HG02642 (cell line): Measurements from ENCODE around the gene SCN2B.

ENCODE experiments used
- ATAC-seq: cut with Tn5 transposase; IDR thresholded peaks from one replicate; pipeline ENCODE4 v1.9.1; 2021; ENCODE audit warnings: mild to moderate bottlenecking; ENCODE audit not compliant: unreplicated experiment, poor library complexity

Gene SCN2B

DNA sequence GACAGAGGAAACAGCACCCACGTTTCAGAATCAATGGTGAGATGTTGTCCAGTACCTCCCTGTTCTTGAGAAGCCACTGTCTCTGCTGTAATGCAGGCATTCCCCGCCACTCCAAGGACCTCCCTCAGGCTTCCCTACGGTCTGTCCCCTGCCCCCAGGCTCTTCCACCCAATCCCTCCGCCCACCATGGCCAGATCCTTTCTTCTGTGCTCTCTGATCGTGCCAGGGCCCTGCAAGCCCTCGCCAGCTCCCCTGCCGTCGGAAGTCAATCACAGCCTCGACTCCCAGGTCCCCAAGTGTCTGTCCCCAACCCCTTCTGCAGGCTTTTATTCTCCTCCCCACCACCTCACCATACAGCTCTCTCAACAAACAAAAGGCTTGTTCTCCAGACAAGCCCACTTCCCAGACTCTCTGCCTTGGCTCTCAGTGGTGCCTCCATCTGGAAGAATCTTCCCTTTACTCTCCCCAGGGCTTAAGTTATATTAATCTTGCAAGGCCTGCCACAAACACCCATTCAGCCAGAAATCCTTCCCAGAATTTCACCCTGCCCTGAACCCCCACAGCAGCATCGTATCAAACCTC lies 37.5 kb downstream of the SCN2B start:
- ATAC-seq, result no peak

DNA sequence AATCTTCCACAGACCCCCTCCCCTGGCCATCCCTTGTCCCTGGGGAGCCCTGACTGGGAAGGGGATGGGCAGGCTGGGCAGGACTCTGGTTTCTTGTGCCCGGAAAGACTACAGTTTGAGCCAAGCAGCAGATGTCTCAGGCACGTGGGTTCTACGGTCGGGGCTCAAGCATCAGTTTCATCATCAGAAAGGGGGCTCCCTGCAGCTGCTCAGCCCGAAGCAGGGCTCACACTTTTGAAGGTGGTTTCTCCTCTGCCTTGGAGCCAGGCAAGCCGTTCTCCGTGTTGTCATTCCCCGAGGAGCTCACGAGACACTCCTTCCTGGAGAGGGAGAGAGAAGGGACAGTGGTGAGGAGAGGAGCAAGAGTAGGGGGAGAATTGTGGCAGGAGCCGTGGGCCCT lies 39.6 kb downstream of the SCN2B start:
- ATAC-seq, result no peak

DNA sequence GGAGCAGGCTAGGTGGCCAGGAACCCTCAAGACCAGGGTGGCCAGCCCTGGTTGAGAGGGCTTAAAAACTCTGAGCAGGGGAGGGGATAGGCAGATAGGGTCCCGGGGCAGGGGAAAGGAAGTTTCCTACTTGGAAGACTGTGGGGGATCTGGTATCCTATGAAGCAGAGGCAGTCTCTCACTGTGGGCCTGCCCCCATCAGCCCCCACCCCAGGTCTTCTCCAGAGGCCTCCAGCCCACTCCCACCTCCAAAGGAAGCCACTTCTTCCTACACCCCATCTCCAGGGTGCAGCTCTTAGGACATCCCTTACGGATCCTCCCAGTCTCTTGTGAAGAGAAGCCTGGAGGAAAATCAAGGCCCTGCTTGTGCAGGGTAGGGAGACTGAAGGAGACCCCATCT lies 40.1 kb downstream of the SCN2B start:
- ATAC-seq, result no peak

DNA sequence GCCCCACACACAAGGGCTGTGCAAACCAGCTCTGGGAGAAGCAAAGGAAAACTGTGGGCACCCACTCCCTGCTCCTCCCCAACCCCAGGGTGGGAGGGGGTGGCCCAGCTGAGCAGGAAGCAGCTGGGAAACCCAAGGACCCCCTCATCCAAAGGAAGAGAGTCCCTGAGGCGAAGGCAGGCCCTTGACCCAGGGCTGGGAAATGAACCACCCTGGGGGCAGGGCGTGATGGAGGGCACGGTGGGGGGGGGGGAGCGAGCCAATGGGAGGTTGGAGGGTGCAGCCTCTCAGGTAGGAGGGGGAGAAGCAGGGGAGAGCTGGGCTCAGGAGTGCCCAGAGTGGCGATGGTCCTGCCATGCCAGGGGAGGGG lies 40.7 kb downstream of the SCN2B start:
- no peak for ATAC-seq

DNA sequence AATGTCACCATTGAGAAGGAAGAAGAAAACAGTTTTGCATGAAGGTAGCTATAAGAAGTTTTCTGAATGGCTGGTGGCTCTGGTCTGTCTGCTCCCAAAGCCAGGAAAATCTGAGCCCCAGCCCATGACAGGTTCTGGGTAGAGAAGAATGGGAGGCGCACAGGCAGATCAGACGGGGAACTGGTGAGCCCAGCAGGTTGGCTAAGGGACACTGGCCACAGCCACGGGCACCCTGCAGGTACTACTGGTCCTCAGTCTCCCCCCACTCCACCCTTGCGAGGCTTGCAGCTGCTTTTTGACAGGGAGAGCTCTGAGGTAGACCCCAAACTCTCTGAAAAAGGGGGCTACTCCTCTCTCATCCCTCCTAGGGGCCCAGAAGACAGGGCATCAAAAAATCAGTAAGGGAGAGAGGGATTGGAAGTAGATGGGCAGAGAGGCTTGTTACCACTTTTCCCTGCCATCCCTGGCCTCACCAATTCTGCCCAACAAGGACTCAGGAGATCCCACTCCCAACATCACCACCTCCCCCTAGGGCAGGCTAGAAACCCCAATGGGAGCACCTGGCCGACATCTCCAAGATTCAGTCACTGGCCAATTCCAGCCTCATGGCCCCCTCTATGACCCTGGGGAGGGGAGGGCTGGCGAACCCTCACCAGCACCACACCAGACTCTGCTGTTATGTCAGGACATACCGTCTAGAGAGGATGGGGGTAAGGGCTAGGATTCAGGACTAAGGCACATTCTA lies 41.2 kb downstream of the SCN2B start:
- ATAC-seq, result no peak

DNA sequence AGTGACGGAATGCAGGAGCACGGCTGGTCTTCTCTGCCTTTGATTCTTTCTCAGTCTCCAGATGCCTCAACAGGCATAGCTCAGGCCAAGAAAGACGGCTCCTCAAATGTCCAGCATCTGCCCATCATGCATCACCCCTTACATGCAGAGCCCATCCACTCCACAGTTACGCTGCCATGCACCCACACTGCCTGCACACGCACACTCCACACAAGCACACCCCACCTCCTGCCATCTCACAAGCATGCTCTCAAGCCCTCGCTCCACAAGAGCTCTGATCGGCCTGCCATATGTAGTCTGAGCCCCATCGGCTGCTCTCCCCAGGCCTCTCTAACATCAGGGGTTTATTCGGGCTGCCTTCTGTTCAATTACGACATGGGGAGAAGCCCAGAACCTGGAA lies 42.6 kb downstream of the SCN2B start:
- no peak for ATAC-seq

DNA sequence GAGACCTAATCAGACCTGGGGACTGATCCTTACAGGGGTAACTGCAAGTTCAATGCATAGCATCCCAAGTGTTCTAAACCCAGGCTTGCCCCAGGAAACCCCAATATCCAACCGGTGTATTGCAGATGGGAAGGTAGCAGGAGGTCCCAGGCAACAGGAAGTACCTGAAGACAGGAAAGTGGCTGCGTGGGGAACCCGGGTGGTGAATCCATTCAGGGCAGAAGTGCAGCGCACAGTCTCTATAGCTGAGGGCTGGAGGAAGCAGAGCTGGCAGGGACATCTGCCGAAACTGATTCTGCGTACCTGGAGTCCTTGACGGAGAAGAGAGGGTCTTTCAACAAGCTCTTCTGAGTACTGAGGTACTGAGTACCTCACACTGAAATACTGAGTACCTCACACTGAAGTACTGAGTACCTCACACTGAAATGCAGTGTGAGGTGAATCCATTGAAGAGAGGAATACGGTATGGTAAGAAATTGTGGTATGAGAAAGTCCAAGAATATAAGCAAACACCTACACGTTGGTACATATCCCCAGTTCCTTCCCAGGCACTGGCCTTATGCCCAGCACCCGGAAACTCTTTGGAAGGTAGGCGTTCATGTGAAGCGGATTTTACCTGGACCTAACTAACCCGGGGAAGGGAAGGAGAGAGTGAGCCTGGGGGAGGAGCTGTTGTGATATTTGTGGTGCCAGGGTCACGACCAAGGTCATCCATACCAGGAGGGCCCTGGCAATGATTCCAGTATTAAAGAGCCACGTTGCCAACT lies 43.9 kb downstream of the SCN2B start:
- ATAC-seq, result no peak

DNA sequence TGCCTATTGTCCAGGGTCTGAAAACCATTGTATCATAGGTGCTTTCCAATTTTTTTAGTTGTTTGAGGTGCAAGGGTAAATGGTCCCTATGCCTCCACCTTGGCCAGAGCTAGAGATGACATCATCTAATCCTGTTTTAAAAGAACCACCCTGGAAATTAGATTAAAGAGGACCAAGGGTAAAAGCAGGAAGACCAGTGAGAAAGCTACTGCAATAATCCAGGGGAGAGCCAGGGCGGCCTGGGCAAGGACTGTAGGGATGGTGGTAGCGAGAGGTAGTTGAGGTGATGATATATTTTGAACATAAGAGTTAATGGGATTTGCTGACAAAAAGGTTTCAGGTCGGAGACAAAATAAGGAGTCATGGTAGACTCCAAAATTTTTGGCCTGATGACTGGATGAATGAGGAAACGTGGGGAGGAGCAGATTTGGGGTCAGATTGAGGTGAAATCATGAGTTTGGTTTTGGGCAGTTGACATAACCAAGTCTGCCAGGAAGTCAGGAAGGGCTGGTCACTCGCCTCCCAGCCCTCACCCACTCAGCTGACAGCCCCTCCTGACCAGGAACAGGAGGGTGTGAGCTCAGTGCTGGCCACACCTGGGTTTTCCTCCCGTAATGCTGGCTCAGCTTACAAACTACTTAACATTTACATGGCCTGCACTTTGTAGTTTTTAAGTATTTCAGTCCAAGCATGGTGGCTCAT lies 46.8 kb downstream of the SCN2B start:
- no peak for ATAC-seq

DNA sequence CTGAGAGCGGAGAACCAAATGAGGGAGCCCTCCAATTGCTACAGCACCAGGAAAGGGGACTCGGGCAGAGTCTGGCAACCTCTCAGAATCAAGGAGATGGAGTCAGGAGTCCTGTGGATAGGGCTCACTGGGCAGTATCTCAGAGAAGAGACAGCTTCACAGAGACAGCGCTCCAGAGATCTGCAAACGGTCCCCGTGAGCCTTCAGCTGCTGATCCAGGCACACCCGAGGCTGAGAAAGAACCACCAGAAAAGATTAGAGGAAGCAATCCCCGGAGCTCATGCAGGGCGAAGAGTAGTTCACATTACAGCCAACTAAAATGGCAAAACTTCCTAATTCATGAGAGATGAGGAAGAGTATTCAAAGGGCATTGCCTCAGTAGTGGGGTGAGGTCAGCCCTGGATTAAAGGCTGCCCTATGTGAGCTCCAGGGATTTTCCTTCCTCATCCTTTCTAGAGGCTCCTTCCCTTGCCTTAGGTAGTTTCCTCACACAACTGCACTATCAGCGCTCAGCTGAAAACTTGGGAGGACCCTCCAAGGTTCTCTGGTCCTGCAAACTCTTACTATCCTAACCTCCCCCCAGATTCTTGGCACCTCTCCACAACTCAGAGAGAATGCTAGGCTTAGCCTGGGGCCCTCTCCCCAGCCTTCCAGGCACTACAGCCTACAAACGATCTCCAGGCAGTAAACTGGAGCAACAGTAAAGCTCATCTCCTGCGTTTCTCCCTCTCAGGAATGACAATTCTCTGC lies 47.5 kb downstream of the SCN2B start:
- ATAC-seq, result no peak

DNA sequence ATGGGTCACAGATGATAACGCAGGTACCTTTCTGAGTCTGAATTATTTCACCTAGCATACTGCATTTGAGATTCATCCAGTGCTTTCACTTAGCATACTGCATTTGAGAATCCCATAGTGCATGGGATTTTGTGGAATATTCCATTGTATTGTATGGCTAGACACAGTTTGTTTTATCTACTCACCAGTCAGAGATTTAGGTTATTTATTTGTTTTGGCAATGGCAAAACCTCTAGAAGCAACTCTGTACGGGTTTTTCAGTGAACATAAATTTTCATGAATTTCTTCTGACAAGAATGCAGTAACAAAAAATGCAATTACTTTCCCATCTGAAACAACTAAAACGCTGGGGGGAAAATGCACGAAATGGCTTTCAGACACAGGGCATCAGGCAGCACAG lies 48.1 kb downstream of the SCN2B start:
- no peak for ATAC-seq

DNA sequence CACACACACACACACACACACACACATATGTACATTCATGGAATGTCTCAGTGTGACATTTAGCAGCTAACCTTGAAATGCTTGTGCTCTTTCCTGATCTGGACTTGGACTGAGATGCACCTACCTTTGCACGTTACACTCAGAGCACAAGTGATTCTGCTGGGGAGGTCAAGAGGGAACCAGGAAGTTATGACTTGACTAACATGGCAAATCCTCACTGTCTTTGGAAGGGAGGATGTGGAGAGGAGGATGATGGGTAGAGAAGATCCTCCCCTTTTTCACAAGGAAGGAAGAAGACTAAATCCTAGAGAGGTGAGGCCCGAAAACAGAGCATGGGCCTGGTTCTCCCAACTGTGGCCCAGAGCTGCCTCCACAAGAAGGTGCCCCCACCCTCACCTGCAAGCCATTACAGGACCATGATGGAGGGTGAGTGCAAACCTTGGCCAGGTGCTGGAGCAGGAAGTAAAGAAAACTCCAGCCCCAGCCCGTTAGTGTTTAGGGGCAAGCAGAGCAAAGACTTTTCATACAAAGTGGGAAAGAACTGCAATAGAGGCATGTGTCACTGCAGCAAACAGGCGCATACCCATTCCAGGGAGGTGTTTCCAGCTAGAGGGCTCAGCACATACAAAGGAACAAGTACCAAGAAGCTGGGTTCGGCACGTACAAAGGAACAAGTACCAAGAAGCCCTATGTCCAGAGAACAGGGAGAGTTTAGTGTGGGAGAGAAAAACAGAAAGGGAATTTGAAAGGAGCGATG lies 50.2 kb downstream of the SCN2B start:
- ATAC-seq, result no peak

DNA sequence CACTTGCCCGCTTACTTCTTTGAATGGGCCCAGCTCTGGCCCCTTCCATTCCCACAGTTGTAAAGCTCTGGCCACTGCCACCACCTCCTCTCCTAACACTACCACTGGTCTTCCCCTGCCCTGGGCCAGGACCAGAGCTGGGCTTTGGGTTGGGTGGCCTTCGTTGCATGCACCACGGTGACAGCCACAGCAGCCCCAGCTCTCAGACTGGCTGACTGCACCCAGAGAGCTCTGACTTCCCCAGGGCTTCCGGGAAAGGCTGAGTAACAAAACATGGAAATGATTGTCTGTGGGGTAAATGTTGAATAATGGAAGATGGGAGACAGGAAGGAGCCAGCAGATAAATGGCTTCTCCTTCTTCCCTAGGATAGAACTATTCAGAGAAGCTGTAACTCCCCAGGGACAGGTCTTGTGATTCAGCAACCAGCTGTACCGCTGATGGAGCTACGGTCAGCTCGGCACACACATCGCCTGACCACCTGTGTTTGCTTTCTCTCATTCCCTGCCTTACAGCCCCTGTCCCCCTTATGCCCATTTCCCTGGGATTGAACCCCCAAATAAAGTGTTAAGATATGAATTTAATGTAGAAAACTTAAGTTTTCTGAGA lies 51.4 kb downstream of the SCN2B start:
- ATAC-seq, result no peak

DNA sequence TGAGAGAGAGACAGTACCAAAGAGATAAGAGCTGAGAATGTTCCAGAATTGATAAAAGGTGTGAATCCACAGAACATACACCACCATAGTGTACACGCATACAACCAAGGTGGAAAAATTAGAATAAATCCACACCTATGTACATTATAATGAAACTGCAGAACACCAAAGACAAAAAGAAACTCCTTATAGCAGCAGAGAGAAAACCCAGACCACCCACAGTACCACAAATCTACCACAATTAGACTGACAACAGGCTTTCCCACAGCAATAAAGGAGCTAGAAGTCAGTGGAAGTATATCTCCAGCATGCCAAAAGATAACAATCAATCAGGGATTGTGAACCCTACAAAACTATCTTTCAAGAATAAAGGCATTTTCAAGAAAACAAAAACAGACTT lies 55.6 kb downstream of the SCN2B start:
- no peak for ATAC-seq

DNA sequence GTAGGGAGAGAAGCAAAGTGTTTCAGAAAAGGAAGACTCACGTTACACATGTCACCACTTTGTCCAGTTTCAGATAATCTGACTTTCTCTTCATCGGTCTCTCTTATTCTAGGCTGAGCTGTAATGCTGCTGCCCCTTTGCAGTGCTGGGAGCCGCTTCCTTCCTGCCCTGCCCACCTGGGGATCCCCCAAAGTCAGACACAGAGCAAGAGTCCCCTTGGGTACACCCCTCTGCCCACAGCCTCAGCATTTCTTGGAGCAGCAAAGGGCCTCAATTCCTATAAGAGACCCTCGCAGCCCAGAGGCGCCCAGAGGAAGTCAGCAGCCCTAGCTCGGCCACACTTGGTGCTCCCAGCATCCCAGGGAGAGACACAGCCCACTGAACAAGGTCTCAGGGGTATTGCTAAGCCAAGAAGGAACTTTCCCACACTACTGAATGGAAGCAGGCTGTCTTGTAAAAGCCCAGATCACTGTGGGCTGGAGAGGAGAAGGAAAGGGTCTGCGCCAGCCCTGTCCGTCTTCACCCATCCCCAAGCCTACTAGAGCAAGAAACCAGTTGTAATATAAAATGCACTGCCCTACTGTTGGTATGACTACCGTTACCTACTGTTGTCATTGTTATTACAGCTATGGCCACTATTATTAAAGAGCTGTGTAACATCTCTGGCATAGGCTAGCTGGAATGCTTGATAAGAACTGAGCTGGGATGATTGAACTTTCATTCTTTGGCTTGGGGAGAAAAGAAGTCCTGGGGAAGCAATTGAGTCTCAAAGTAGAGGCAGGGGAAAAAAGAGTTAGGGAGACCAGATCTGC lies 58.4 kb downstream of the SCN2B start:
- no peak for ATAC-seq

DNA sequence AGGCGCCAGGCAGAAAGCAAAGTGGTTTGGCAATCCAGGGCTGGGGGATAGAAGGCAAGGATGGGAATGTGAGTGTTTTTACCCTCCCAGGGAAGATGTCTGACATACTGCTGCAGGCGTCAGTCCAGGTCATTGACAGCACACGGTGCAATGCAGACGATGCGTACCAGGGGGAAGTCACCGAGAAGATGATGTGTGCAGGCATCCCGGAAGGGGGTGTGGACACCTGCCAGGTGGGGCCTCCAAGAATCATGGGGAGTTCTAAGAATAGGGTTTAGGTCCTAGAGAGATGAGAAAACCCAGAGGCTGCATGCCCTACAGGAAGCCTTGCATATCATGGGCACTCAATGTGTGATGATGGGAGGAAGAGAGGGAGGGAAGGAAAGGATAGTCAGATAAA lies 61.4 kb downstream of the SCN2B start:
- ATAC-seq, result no peak

DNA sequence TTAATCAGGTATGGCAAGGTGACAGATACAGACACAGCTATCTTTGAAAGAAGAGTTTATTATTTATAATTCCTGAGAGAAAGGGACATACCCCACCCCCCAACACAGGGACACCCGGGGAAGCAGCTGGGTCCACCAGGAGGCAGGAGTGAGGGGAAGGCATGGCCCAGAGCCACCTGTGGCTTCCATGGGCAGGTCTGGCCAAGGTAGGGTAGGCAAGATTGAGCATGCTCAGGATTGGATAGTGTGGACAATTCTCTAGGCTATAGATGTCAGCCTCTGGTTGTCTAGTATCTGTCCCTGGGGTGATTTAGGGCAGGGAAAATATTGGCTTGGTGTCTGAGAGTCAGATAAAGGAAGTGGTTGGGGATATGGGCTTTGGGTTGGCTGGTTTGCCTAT lies 62.2 kb downstream of the SCN2B start:
- ATAC-seq, result no peak

DNA sequence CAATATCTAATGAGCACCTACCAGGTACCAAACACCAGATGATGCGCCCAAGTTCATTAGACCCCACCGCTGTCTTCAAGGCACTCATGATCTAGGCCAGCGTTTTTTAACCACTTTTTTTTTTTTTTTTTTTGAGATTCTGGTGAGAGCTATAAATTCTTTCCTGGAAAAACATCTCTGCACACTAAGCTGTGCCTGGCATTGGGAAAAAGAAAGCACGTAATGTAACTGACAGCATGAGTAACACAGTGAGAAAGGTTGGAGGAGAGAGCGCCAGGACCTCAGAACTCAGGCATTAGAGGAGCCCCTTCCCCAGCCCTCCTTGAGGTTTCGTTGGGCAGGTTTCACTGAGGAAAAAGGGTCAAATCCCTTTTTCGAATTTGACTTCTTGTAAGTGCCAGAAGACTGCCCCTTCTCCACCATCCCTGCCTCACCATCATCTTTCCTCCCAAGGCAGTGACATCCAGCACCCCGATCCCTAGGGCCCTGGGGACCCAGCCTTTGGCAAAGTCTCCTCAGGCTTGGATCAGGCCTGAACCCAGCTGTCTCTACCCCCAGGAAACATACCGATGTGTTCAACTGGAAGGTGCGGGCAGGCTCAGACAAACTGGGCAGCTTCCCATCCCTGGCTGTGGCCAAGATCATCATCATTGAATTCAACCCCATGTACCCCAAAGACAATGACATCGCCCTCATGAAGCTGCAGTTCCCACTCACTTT lies 63.6 kb downstream of the SCN2B start:
- ATAC-seq, result no peak
